NCI-H69 (cell line): ENCODE data around the gene DOCK4.

Experiments
- DNase-seq: peaks from one replicate; lab custom pipeline; 2025; lab: John Stamatoyannopoulos, UW

The DOCK4 gene

DNA sequence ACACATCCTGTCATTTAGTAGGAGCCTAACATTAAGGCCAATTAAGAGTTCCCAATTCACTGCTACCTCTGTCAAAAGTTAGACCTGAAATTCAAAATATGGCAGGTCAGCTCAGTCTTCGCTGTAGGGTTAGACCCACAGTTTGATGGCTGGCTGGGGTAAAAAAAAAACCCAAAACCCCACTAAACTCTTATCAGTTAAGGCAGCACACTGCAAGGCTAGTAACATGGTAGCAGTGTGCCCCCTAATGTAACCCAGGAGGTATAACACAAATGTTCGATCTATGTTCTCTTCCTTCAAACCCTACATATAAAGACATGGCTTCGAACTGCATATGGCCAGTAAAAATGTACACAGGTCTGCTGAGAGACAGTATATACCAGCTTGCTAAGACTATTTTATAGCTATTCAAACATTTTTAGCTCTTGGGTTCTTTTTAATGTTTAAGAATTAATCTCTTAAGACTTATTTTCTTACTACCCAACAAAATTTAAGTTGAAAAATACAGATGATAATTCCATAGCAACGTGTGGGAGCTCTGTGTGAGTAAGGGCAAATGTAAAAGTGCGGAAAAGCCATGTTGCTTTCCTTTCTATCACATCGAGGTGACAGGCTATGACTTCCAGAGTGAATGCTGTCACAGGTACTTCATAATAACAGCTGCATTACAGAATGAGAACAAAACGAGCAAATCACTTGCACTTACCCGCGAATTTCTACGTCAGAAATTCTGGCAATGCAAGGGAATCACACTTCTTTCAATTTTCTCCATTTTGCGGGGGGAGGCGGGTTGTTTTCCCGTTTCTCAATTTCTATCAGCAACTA lies 475.5 kb downstream of the DOCK4 start:
- DNase-seq = peak; percentile 59

DNA sequence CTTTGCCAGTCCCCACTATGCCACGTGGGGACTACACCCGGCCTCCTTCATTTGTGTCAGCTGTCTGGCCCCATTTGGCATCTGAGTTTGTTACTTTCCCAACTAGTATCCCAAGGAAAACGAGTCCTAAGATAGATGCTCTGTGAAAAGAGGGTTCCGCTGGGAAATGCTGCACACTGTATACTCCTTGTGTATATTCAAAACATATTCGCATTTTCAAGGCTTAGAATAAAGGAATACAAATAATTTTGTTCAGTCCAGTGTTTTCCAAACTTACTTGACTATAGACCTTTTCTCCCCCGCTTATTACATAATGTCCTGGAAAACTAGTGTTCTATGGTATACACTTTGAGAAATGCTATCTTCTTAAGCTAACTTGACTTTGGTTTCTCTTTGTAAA lies 476.1 kb downstream of the DOCK4 start:
- no peak for DNase-seq

- DNase-seq = no peak
Measured at GRCh38 chr7:111729483-111729882, 476.7 kb downstream of the DOCK4 start.

DNA sequence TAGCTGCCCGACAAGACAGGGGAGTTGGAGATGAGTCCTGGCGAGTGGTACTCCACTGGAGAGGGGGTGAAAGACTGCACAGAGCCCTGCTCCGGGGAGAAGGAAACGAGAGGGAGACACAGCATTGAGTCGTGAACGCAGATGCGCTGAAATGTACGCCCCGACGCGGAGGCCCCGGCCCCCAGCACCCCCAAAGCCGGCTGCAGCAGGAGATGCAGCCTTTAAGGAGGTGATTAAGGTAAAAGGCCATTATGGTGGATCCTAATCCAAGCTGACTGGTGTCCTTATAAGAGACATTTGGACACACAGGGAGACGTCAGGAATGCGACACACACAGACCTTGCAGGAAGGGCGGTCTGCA lies 477.6 kb downstream of the DOCK4 start:
- DNase-seq = no peak

- no peak for DNase-seq
Measured at GRCh38 chr7:111727905-111728634, 478.1 kb downstream of the DOCK4 start.

DNA sequence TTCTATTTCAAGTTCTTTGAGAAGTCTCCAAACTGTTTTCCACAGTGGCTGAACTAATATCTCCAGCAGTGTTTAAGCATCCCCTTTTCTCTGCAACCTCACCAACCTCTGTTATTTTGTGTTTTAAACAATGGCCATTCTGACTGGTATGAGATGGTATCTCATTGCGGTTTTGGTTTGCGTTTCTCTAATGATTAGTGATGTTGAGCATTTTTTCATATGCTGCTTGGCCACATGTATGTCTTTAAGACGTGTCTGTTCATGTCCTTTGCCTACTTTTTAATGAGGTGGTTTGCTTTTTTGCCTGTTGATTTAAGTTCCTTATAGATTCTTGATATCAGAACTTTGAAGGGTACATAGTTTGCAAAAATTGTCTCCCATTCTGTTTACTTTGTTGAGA lies 487.3 kb downstream of the DOCK4 start:
- DNase-seq = no peak

GRCh38 chr7:111711426-111712065 lies 494.7 kb downstream of the DOCK4 start:
- DNase-seq = no peak

DNA sequence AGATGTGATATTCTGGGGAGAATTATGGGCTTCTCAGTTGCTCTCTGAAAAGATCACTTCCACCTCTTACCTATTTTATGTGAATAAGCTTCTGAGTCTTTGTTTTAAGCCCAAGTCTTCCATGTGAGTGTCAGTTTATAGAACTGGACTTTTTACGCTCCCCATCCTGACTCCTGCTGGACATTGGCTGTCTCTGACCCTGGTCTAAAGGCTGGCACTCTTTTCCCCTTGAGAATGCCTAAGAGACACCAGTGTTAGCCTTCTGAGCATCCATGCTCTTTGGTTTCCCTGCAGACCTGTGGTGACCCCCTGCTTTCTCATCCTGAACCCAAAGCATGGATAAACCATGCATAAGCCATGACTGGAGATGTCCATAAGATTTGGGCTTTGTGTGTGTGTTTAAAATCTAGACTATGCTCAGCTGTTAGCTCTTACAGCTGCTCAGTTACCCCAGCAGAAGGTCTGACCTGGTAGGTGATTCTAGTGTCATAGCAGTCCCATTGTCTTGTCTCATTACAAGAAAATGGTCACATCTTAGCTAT lies 495.3 kb downstream of the DOCK4 start:
- no peak for DNase-seq

DNA sequence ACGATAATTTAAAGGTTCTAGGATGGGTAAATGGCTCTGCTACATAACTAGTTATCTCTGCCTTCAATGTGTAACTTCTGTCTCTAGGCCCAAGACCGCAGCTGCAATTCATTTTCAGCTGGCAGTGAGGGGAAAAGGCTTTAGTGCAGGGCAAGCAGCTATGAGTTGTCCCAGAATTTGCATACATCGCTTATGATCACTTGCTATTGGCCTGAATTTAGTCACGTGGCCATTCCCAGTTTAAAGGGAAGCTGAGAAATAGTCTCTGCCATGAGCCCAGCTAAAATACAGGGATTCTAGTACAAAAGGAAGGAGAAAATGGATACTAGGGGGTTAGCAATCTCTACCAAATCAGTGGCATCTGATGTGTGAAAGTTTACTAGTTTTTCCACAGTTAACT lies 498.1 kb downstream of the DOCK4 start:
- no peak for DNase-seq

GRCh38 chr7:111705807-111706206 lies 500.4 kb downstream of the DOCK4 start:
- no peak for DNase-seq

DNA sequence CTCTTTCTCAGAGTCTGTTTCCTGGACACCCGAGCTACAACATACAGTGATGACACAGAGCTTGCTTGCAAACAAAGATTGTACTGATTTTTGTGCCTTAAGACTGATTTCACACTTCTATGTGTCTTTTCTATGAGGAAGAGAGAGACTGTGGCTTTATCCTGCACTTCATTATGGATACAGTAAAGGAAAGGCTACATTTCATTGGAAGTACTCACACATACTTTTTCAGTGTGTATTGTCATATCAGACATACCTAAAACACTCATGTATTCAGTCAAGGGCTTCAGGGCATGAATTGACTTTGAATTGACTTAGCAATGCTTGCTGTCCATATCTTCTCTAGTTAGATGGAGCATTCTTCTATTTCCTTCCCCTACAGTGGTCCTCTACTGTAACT lies 508.4 kb downstream of the DOCK4 start:
- DNase-seq = no peak

- no peak for DNase-seq
Measured at GRCh38 chr7:111694376-111694775, 511.8 kb downstream of the DOCK4 start.

DNA sequence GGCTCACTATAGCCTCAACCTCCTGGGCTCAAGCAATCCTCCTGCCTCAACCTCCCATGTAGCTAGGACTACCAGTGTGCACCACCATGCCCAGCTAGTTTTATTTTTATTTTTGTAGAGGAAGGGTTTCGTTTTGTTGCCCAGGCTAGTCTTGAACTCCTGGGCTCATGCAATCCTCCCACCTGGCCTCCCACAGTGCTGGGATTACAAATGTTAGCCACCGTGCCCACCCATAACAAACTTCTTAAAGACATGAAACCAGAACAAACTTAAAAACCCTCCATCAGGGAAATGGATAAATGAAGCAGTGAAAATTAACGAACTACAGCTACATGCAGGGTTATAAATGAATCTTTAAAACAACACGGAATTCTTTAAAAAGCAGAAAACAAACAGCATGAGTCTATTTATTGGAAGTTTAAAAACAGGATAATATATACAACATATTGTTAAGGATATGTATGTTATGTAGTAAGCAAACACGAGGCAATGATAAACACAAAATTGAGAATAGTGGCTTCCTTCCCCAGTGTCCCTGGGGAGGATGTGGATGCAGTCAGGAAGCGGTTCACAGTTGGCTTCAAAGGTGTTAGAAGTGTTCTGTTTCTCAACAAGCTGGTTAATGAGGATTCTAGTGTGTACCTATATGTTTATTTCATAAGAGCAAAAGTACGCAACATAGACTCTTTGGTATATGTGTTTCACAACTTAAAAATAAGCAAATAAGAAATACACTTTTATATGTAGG lies 515.7 kb downstream of the DOCK4 start:
- peak; percentile 45 for DNase-seq

DNA sequence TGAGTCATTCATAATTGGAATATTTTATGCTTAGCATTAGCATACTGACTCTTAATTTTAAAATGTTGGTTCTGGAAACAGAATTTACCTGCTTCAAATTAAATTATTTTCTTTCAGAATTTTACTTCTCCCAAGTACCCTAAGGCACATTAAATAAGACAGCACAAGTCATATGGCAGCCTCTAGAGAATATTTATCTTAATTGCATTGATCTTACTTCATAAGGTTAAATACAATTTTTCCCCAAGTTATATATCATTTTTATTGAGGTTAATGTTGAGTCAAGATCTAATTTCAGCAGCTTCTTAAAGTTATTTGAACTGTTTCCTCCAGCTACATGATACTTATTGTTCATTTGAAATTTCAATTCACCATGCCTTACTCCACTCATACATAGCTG lies 520.9 kb downstream of the DOCK4 start:
- no peak for DNase-seq

DNA sequence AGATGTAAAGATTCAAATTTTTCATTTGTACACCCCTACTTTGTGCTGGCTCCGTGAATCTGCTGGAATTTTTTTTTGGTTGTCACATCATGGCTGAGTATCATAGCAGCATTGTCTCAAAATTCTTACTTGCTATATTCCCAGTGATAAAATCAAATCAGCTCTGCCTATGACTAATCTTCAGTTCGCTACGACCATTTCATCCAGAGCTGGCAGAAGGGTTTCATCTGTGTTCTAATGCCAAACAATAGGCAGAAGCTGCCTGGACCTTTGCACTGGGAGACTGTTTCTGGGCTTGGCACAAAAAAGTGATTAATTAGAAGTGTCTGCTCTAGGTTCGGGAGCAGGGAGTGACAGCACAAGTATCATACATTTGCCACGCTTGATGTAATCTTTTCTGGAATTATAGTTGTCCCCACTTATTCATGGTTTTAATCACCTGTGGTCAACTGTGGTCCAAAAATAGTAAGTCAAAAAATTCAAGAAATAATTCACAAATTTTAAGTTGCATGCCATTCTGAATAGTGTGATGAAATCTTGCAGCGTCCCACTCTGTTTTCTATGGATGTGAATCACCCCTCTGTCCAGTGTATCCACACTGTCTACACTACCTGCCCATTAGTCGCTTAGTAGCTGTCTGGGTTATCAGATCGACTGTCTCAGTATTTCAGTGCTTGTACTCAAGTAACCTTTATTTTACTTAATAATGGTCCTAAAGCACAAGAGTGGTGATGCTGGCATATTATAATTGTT lies 523.4 kb downstream of the DOCK4 start:
- no peak for DNase-seq

- no peak for DNase-seq
Measured at GRCh38 chr7:111681242-111681641, 525.0 kb downstream of the DOCK4 start.

- DNase-seq = no peak
Measured at GRCh38 chr7:111678986-111679385, 527.2 kb downstream of the DOCK4 start.

- DNase-seq = no peak
Measured at GRCh38 chr7:111678281-111678680, 527.9 kb downstream of the DOCK4 start.

DNA sequence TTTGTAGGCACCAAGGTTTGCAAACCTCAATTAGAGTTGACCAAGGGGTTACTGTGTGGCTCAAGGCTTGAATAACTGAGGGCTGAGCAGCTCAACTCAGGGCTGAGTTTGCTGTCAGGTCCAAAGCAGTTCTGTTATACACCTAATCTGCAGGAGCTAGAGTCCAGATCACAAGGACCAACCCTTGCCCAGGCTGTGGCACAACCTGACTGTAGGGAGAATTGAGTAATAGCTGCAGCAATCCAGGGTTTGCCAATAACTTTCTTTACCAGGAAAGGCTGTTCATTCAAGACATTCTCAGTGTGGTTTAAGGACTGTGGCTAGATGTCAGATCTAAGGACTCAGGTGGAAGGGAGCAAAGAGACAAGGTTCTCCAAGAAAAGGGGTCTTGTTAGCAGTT lies 528.4 kb downstream of the DOCK4 start:
- no peak for DNase-seq

GRCh38 chr7:111676811-111677210 lies 529.4 kb downstream of the DOCK4 start:
- no peak for DNase-seq
